Epithelial cell of proximal tubule (primary cell): ENCODE results near the gene ZNF665. TPM values are rescaled to one million over a fixed set of nuclear protein-coding genes. Genes with fewer than 3 reads are reported as not detected.
"Not testable (repeated sequence)": the region's sequence is repeated elsewhere in the genome, so short reads cannot be mapped to it uniquely, and the experiment has no call there.

ENCODE experiments used
- DNase-seq: peaks from one replicate; pipeline ENCODE4 v3.0.0-alpha.2; 2011; ENCODE audit warnings: low read depth
- H3K4me3 ChIP-seq: 2 replicates; pipeline ENCODE4 v1.5.1; 2011; ENCODE audit warnings: low read depth, mild to moderate bottlenecking, low read length
- total RNA-seq: library from RNA; depleted of rRNA; stranded (reverse); fragments of >200 nt; gene quantifications from 2 replicates; pipeline ENCODE4 v1.2.3, GENCODE V29; 2015
- TF ChIP-seq, protein P1 (sequence below): conservative IDR thresholded peaks from 2 replicates; pipeline ENCODE4 v1.5.1; 2012; ENCODE audit warnings: low read depth, mild to moderate bottlenecking, low read length

Gene ZNF665
- total RNA-seq, 1 donor from 2014 or later: 10.8 TPM

- DNase-seq: no peak
- no peak overlapping the region for H3K4me3 ChIP-seq
- TF ChIP-seq, protein P1, sequence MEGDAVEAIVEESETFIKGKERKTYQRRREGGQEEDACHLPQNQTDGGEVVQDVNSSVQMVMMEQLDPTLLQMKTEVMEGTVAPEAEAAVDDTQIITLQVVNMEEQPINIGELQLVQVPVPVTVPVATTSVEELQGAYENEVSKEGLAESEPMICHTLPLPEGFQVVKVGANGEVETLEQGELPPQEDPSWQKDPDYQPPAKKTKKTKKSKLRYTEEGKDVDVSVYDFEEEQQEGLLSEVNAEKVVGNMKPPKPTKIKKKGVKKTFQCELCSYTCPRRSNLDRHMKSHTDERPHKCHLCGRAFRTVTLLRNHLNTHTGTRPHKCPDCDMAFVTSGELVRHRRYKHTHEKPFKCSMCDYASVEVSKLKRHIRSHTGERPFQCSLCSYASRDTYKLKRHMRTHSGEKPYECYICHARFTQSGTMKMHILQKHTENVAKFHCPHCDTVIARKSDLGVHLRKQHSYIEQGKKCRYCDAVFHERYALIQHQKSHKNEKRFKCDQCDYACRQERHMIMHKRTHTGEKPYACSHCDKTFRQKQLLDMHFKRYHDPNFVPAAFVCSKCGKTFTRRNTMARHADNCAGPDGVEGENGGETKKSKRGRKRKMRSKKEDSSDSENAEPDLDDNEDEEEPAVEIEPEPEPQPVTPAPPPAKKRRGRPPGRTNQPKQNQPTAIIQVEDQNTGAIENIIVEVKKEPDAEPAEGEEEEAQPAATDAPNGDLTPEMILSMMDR: no peak
Measured at GRCh38 chr19:53131085-53131590, 62.0 kb downstream of the ZNF665 start.

DNA sequence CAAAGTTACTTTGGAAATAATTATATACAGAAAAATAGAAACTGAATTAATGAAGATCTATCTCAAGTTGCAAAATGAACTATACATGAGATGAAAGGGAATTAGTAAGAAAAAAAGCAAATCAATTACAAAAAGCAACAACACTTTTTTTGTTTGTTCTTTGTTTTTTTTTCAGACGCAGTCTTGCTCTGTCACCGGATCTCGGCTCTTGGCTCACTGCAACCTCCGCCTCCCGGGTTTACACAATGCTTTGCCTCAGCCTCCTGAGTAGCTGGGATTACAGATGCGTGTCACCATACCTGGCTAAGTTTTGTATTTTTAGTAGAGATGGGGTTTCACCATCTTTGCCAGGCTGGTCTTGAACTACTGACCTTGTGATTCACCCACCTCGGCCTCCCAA lies 62.7 kb downstream of the ZNF665 start:
- TF ChIP-seq, protein P1: no peak
- DNase-seq: no peak
- no peak overlapping the region for H3K4me3 ChIP-seq

GRCh38 chr19:53126733-53127526 lies 66.2 kb downstream of the ZNF665 start:
- DNase-seq, H3K4me3 ChIP-seq: not testable (repeated sequence)

- DNase-seq: no peak
- TF ChIP-seq, protein P1: no peak
- no peak overlapping the region for H3K4me3 ChIP-seq
Measured at GRCh38 chr19:53123400-53123799, 69.8 kb downstream of the ZNF665 start.

Other genes starting within 250 kb of the ZNF665 start
- 2.5 and 4.2 TPM in 2 replicates for gene ZNF816, start 230.5 kb downstream of the ZNF665 start, total RNA-seq
- not detected in 2 replicates for gene ERVV-1, start 179.4 kb downstream of the ZNF665 start, total RNA-seq
- not detected in 2 replicates for gene ERVV-2, start 148.6 kb downstream of the ZNF665 start, total RNA-seq
- gene ZNF160, start 89.9 kb downstream of the ZNF665 start, total RNA-seq: 5.5 and 9.6 TPM in 2 replicates
- gene ZNF415, start 60.4 kb downstream of the ZNF665 start, total RNA-seq: 2.2 and 3.1 TPM in 2 replicates
- gene ZNF347, start 34.3 kb downstream of the ZNF665 start, total RNA-seq: 4.3 and 8.8 TPM in 2 replicates
- gene ZNF677, start 61.5 kb upstream of the ZNF665 start, total RNA-seq: 8.5 and 25.3 TPM in 2 replicates
- gene VN1R2, start 64.9 kb upstream of the ZNF665 start, total RNA-seq: not detected in 2 replicates
- not detected in 2 replicates for gene VN1R4, start 74.4 kb upstream of the ZNF665 start, total RNA-seq
- gene ZNF845, start 140.4 kb upstream of the ZNF665 start, total RNA-seq: 4.5 and 4.6 TPM in 2 replicates
- gene ZNF525, start 172.3 kb upstream of the ZNF665 start, total RNA-seq: 5.6 and 16.3 TPM in 2 replicates
- 5.1 and 5.5 TPM in 2 replicates for gene ZNF765, start 201.8 kb upstream of the ZNF665 start, total RNA-seq
- 4.4 and 6.1 TPM in 2 replicates for gene ZNF761, start 238.6 kb upstream of the ZNF665 start, total RNA-seq